Measurements from ENCODE around the gene CLEC9A. TPM values are rescaled to one million over a fixed set of nuclear protein-coding genes. Genes with fewer than 3 reads are reported as not detected.
A peak's percentile ranks its signal among the peaks of the same experiment; 100 is the strongest.

CLEC9A gene
- total RNA-seq = 1 to 10 TPM; 2.6 to 5.4 TPM
- 6.3 TPM for polyA plus RNA-seq (ENCODE audit: insufficient read depth, low read depth, low replicate concordance)
- long read RNA-seq, donor 1 = 0 reads
- long read RNA-seq, donor 2 = 0 reads

GRCh38 chr12:10030446-10030845 lies at the start of gene CLEC9A:
Gene CLEC9A, plus strand, starts transcription at chr12:10030682. Its CDS starts 22,006 bp downstream, at chr12:10052688.
- Histone ChIP-seq H3K27me3 (no peaks in the 10 kb centered on the region), H3K36me3 (ENCODE audit: low read depth, missing control alignments) (no peaks in the 10 kb centered on the region), H3K27ac (no peak within 1 kb of the TSS), H3K9me3 (no peaks in the 10 kb centered on the region), H3K4me1 (no peaks in the 10 kb centered on the region), H3K4me3 (peak within 1 kb of the TSS; percentile 50)
- TF ChIP-seq POLR2A (IDR thresholded peaks at IDR 0.05) = no peak
- TF ChIP-seq CTCF (IDR thresholded peaks at IDR 0.05) = no peak
- intact Hi-C loops (cut with DNase I; ENCODE audit: low total_unique reads) = loop anchor here (10.0 kb wide), 1 partner anchor 104 kb away; the partner anchor contains the start of gene CLEC7A
- WGBS, 2 donors = 74 to 82% methylated on average over 14 of the region's 14 CpGs
- DNase-seq = peak; percentile 56

- no peaks in the 10 kb centered on the region for H3K4me1 ChIP-seq
- no peaks in the 10 kb centered on the region for H3K36me3 ChIP-seq (ENCODE audit: low read depth, missing control alignments)
- H3K27ac ChIP-seq = no peak overlapping the region
- intact Hi-C loops (cut with DNase I; ENCODE audit: low total_unique reads) = no loop called here
- H3K27me3 ChIP-seq = no peaks in the 10 kb centered on the region
- TF ChIP-seq CTCF (IDR thresholded peaks at IDR 0.05) (no peak), POLR2A (IDR thresholded peaks at IDR 0.05) (no peak)
- H3K9me3 ChIP-seq = no peaks in the 10 kb centered on the region
- 77 to 82% methylated on average over 3 of the region's 3 CpGs for WGBS, 2 donors
- DNase-seq = no peak
- H3K4me3 ChIP-seq = no peak overlapping the region
Observed at GRCh38 chr12:9991876-9992275, 38.6 kb upstream of the CLEC9A start.

GRCh38 chr12:9992296-9992695 lies 38.2 kb upstream of the CLEC9A start:
- H3K27ac ChIP-seq = no peak overlapping the region
- no peak for DNase-seq
- H3K4me3 ChIP-seq = no peak overlapping the region
- no peaks in the 10 kb centered on the region for H3K9me3 ChIP-seq
- intact Hi-C loops (cut with DNase I; ENCODE audit: low total_unique reads) = no loop called here
- TF ChIP-seq POLR2A (IDR thresholded peaks at IDR 0.05) (no peak), CTCF (IDR thresholded peaks at IDR 0.05) (no peak)
- WGBS, 2 donors = 80 to 83% methylated on average over 4 of the region's 4 CpGs
- no peaks in the 10 kb centered on the region for H3K36me3 ChIP-seq (ENCODE audit: low read depth, missing control alignments)
- no peaks in the 10 kb centered on the region for H3K27me3 ChIP-seq
- H3K4me1 ChIP-seq = no peaks in the 10 kb centered on the region

- H3K4me3 ChIP-seq = no peak within 1 kb of the TSS
- no peaks in the 10 kb centered on the region for H3K4me1 ChIP-seq
- H3K27me3 ChIP-seq = no peaks in the 10 kb centered on the region
- no peak within 1 kb of the TSS for H3K27ac ChIP-seq
- no peak for DNase-seq
- TF ChIP-seq CTCF (IDR thresholded peaks at IDR 0.05) (no peak), POLR2A (IDR thresholded peaks at IDR 0.05) (no peak)
- no peaks in the 10 kb centered on the region for H3K9me3 ChIP-seq
- no peaks in the 10 kb centered on the region for H3K36me3 ChIP-seq (ENCODE audit: low read depth, missing control alignments)
- intact Hi-C loops (cut with DNase I; ENCODE audit: low total_unique reads) = no loop called here
- 83 to 90% methylated on average over 3 of the region's 3 CpGs for WGBS, 2 donors
Observed at GRCh38 chr12:9999016-9999415, 31.5 kb upstream of the CLEC9A start, which contains the start of gene CLEC1B. Gene CLEC1B, minus strand, starts transcription at chr12:9999121. Its CDS starts 21 bp downstream, at chr12:9999100.

- Histone ChIP-seq H3K27ac (peak overlapping the region; percentile 15 to 46), H3K9me3 (no peaks in the 10 kb centered on the region), H3K4me1 (no peaks in the 10 kb centered on the region), H3K36me3 (ENCODE audit: low read depth, missing control alignments) (no peaks in the 10 kb centered on the region), H3K27me3 (no peaks in the 10 kb centered on the region), H3K4me3 (peak overlapping the region; percentile 36 to 39)
- no peak for DNase-seq
- intact Hi-C loops (cut with DNase I; ENCODE audit: low total_unique reads) = no loop called here
- TF ChIP-seq POLR2A (IDR thresholded peaks at IDR 0.05) (no peak), CTCF (IDR thresholded peaks at IDR 0.05) (no peak)
- WGBS, 2 donors = 42 to 43% methylated on average over 4 of the region's 4 CpGs
Observed at GRCh38 chr12:10001171-10001776, 29.2 kb upstream of the CLEC9A start.
